Left ventricle myocardium inferior (tissue), 1 donor: ENCODE results near the gene FIZ1. TPM values are rescaled to one million over a fixed set of nuclear protein-coding genes. Genes with fewer than 3 reads are reported as not detected.

Experiments used
- DNase-seq: peaks from one replicate; pipeline ENCODE4 v3.0.0-alpha.2; 2020
- H3K27ac ChIP-seq: fragments of 200-600 bp; replicated peaks from 2 replicates; pipeline ENCODE4 v1.8.0; 2021
- H3K27me3 ChIP-seq: fragments of 200-600 bp; 2 replicates; pipeline ENCODE4 v1.8.0; 2021; ENCODE audit warnings: low read depth
- H3K36me3 ChIP-seq: fragments of 200-600 bp; 2 replicates; pipeline ENCODE4 v1.8.0; 2021
- H3K4me1 ChIP-seq: fragments of 200-600 bp; 2 replicates; pipeline ENCODE4 v1.8.0; 2021
- H3K4me3 ChIP-seq: fragments of 200-600 bp; 2 replicates; pipeline ENCODE4 v1.8.0; 2021; ENCODE audit warnings: mild to moderate bottlenecking, moderate library complexity
- H3K9me3 ChIP-seq: fragments of 200-600 bp; replicated peaks from 2 replicates; pipeline ENCODE4 v1.8.0; 2021
- CTCF ChIP-seq: fragments of 200-600 bp; IDR thresholded peaks from 2 replicates; pipeline ENCODE4 v1.8.0; 2021; ENCODE audit warnings: antibody characterized with exemption, mild to moderate bottlenecking, borderline replicate concordance
- intact Hi-C: fragments of 100-400 bp; cut with micrococcal nuclease; formaldehyde crosslinking; loops from one replicate; pipeline ENCODE4 v1.11.0; 2022
- total RNA-seq: library from RNA; stranded (reverse); fragmentation: NEBNext Ultra II Directional; extraction: Animal tissue kit (Norgen Biotek cat#: 25700); gene quantifications from one replicate; pipeline ENCODE4 v1.2.1, GENCODE V29; 2021
- donor health status: DM: no; HTN: yes; CAD: no; lungs with severe emphysema.

FIZ1 gene
- total RNA-seq, 1 donor from 2014 or later: 16.0 TPM

- Histone ChIP-seq H3K9me3 (no peaks in the 10 kb centered on the region), H3K4me3 (no peak overlapping the region), H3K36me3 (peaks cover 37% of the 10 kb centered on the region), H3K27ac (no peak overlapping the region), H3K4me1 (peaks cover 20% of the 10 kb centered on the region), H3K27me3 (no peaks in the 10 kb centered on the region)
- TF ChIP-seq CTCF: no peak
- intact Hi-C loops: no loop called here
- no peak for DNase-seq
Observed at GRCh38 chr19:55591555-55591954, 7.8 kb downstream of the FIZ1 start.

DNA sequence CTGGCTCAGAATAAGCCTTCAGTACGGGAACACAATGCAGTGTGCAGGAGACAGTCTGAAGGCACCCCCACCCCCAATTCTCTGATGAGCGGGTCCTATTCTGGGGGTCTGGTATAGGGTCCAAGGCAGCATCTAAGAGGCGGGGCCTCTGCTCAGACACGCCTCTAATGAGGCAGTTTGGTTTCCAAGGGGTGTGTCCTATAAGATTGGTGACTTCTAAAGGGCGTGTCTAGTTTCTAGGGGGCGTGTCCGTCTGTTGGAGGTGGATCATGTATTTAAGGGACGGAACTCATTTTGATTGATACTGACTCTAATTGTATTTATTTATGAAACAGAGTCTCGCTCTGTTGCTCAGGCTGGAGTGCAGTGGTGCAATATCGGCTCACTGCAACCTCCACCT is 8.7 kb downstream of the FIZ1 start:
- no peak for TF ChIP-seq CTCF
- Histone ChIP-seq H3K27ac (no peak overlapping the region), H3K4me1 (peaks cover 24% of the 10 kb centered on the region), H3K27me3 (no peaks in the 10 kb centered on the region), H3K36me3 (peaks cover 28% of the 10 kb centered on the region), H3K4me3 (no peak overlapping the region), H3K9me3 (no peaks in the 10 kb centered on the region)
- intact Hi-C loops: no loop called here
- DNase-seq: no peak

DNA sequence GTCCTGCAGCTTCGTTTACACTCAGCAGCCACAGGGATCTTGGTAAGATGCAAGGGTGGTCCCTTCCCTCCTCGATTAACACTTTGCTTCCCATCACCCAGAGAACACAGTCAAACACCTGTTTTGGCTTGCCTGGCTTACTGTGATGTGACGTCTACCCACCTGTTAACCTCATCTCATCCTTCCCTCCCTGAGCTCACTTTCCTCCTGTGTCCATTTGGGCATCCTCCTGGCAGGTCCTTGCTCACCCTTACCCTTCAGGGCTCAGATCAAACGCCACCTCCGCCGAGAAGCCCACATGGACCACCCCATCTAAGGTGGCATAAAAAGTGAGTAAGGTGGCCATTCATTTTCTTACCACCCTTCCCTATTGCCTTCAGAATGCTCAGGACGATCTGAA is 9.2 kb downstream of the FIZ1 start:
- H3K27ac ChIP-seq: no peak overlapping the region
- intact Hi-C loops: no loop called here
- peaks cover 28% of the 10 kb centered on the region for H3K4me1 ChIP-seq
- no peak for TF ChIP-seq CTCF
- no peaks in the 10 kb centered on the region for H3K9me3 ChIP-seq
- no peak for DNase-seq
- peaks cover 23% of the 10 kb centered on the region for H3K36me3 ChIP-seq
- no peaks in the 10 kb centered on the region for H3K27me3 ChIP-seq
- H3K4me3 ChIP-seq: no peak overlapping the region

GRCh38 chr19:55588738-55589137 is 10.6 kb downstream of the FIZ1 start:
- H3K27ac ChIP-seq: no peak overlapping the region
- H3K27me3 ChIP-seq: no peaks in the 10 kb centered on the region
- DNase-seq: no peak
- H3K4me3 ChIP-seq: no peak overlapping the region
- peaks cover 20% of the 10 kb centered on the region for H3K36me3 ChIP-seq
- intact Hi-C loops: no loop called here
- H3K9me3 ChIP-seq: no peaks in the 10 kb centered on the region
- TF ChIP-seq CTCF: no peak
- H3K4me1 ChIP-seq: peaks cover 29% of the 10 kb centered on the region

- Histone ChIP-seq H3K27ac (peak overlapping the region; percentile 83), H3K9me3 (no peaks in the 10 kb centered on the region), H3K4me3 (peak overlapping the region; percentile 55), H3K36me3 (peaks cover 5% of the 10 kb centered on the region), H3K4me1 (peaks cover 32% of the 10 kb centered on the region), H3K27me3 (no peaks in the 10 kb centered on the region)
- TF ChIP-seq CTCF: no peak
- intact Hi-C loops: no loop called here
- DNase-seq: peak; percentile 95
Observed at GRCh38 chr19:55586976-55587668, 12.2 kb downstream of the FIZ1 start.
